Prostate gland (tissue), 2 donors: Measurements from ENCODE around the gene KARS1.

Experiments
- POLR2A ChIP-seq: fragments of 450-650 bp; IDR thresholded peaks from one replicate; pipeline ENCODE4 v1.6.1; 2016; ENCODE audit warnings: antibody characterized with exemption, mild to moderate bottlenecking
- POLR2AphosphoS5 ChIP-seq: sonication (generic); formaldehyde crosslinking; IDR thresholded peaks from one replicate; pipeline ENCODE4 v1.6.1; 2017; ENCODE audit warnings: antibody characterized with exemption
- TF ChIP-seq, protein P1 (sequence below), 4 experiments: fragments of 200-600 bp in 2 of 4; fragments of 450-650 bp in 2 of 4; sonication (generic) in 2 of 4; IDR thresholded peaks; 1 replicate in 3 of 4; 2 replicates in 1 of 4; pipeline ENCODE4 v1.5.1; 2016 to 2019; ENCODE audit warnings: antibody characterized with exemption in 4 of 4, mild to moderate bottlenecking in 2 of 4, moderate library complexity in 2 of 4

DNA sequence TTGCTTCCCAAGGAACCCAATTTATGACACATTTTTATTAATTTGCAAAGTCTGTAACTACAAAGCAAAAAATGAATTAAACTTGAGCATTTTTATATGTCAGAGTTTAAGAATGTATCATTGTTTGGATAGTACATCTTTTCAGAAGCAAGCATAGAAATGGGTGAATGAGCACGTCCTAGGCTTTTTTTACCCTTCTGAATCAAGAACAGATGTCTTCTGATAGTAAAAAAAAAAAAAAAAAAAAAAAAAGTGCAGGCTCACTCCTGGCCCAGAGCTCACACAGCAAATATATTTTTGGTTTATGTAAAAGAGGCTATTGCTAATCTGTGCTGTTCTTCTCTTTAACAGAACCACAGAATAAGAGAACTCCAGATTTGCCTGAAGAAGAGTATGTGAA, 6.5 kb upstream of the KARS1 start:
- TF ChIP-seq, protein P1, sequence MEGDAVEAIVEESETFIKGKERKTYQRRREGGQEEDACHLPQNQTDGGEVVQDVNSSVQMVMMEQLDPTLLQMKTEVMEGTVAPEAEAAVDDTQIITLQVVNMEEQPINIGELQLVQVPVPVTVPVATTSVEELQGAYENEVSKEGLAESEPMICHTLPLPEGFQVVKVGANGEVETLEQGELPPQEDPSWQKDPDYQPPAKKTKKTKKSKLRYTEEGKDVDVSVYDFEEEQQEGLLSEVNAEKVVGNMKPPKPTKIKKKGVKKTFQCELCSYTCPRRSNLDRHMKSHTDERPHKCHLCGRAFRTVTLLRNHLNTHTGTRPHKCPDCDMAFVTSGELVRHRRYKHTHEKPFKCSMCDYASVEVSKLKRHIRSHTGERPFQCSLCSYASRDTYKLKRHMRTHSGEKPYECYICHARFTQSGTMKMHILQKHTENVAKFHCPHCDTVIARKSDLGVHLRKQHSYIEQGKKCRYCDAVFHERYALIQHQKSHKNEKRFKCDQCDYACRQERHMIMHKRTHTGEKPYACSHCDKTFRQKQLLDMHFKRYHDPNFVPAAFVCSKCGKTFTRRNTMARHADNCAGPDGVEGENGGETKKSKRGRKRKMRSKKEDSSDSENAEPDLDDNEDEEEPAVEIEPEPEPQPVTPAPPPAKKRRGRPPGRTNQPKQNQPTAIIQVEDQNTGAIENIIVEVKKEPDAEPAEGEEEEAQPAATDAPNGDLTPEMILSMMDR (IDR thresholded peaks at IDR 0.05), result no peak
- no peak for TF ChIP-seq POLR2AphosphoS5
- no peak for TF ChIP-seq POLR2A
